Epithelial cell of esophagus (primary cell): ENCODE measurements around the gene PGR.

Experiments used
- DNase-seq: peaks from one replicate; pipeline ENCODE4 v3.0.0; 2010; ENCODE audit warnings: low read depth
- H3K4me3 ChIP-seq: 2 replicates; pipeline ENCODE4 v1.5.1; 2011; ENCODE audit warnings: mild to moderate bottlenecking, low read length, control low read depth
- TF ChIP-seq, protein P1 (sequence below): IDR thresholded peaks from 2 replicates; pipeline ENCODE4 v1.5.1; 2011; ENCODE audit warnings: low read depth, mild to moderate bottlenecking, low read length, control low read depth, inconsistent platforms; ENCODE audit not compliant: insufficient read depth; ENCODE audit errors: missing control alignments

PGR gene

DNA sequence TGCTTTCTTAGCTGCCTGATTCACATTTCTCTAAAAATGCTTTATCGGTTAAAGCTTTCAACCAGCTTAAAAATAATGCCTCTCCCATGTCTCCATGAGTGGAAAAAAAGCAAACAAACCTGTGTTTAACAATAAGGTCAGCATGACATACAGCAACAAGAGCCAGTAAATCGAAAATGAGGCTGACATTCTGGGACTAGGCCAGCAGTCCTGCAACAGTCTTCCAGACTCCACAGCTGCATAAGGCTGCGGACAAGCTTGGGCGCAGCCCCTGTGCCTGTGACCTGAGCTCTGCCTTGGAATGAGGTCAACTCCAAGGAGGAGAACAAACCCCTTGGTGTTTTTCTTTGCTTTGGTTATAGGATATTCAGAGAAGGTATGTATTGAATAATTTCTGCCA, 95.5 kb downstream of the PGR start:
- no peak overlapping the region for H3K4me3 ChIP-seq
- TF ChIP-seq, protein P1, sequence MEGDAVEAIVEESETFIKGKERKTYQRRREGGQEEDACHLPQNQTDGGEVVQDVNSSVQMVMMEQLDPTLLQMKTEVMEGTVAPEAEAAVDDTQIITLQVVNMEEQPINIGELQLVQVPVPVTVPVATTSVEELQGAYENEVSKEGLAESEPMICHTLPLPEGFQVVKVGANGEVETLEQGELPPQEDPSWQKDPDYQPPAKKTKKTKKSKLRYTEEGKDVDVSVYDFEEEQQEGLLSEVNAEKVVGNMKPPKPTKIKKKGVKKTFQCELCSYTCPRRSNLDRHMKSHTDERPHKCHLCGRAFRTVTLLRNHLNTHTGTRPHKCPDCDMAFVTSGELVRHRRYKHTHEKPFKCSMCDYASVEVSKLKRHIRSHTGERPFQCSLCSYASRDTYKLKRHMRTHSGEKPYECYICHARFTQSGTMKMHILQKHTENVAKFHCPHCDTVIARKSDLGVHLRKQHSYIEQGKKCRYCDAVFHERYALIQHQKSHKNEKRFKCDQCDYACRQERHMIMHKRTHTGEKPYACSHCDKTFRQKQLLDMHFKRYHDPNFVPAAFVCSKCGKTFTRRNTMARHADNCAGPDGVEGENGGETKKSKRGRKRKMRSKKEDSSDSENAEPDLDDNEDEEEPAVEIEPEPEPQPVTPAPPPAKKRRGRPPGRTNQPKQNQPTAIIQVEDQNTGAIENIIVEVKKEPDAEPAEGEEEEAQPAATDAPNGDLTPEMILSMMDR, result no peak

DNA sequence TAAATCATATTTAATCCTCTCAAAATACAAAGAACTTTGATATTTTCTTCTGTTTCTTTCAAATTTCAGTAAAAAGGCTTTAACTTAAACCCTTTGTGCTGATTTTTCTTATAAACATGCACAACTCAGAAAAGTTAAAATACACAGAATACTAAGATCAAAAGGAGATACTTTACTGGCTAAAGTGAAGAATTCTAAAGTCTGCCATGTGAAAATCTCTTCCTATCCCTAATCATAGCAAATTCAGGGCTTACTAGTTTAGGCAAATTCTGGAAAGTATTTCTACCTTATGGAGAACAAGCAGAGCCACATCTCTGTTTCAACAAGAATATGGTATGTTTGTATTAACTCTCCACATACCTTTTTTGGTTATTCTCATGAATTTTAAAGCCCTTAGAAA, 96.6 kb downstream of the PGR start:
- TF ChIP-seq, protein P1, result no peak
- DNase-seq, result no peak
- H3K4me3 ChIP-seq, result no peak overlapping the region

More for the DNA sequence above, 95.5 kb downstream of the PGR start:
- peak; percentile 11 for DNase-seq

DNA sequence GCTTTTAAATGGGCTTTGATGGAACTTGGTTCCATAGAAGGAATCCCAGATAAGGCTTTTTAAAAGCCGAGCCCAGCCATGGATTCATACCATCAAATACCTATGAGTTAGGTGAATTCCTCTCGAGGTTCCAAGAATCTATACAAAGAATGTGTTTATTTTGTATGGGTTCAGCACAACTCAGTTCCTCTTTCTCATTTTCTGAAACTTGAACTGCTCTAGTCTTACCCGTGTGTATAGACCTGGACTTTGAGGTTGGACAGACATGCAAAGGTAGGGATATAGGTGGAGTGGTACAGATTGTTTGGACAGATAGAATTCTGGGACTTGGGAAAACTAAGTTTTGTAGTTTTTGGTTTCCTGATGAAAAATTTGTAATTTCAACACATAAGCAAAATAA, 97.9 kb downstream of the PGR start:
- no peak for DNase-seq
- TF ChIP-seq, protein P1, result no peak
- H3K4me3 ChIP-seq, result no peak overlapping the region

DNA sequence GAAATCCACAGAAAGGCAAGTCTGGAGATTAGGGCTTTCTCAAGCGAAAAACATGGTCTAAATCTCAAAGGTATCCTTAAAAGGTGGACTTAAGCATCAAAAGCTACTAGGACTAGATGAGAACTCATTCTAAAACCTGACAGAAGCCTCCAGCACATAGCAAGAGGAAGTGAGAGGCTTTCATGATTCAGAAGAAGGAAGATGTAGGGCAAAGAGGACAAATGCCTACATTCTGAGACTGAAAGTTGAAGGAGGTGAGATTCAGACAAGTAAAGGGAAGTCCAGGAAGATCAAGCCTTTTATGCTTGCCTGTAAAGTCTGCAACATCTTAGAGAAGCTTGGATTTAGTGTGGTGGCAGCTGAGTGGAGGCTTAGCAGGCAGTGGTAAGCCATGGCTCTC, 98.9 kb downstream of the PGR start:
- DNase-seq, result no peak
- TF ChIP-seq, protein P1, result no peak
- no peak overlapping the region for H3K4me3 ChIP-seq

DNA sequence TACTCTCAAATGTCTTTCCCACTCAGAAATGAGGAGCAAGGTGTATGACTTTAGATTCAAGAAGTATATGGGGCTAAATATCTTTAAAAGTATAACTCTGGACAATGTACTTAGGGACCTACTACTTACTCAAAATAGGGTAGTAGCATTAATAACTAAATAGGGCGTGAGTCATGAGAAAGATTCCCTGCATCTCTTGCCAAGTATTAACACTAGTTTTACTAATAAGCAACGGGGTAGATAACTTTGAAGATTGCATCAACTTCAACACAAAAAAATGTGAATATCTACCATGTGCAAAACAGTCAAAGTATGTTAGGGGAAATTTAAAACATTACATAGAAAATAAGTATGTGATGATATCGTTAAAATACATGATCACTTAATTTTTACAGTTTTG, 99.6 kb downstream of the PGR start:
- no peak overlapping the region for H3K4me3 ChIP-seq
- DNase-seq, result peak; percentile 8
- TF ChIP-seq, protein P1, result no peak

DNA sequence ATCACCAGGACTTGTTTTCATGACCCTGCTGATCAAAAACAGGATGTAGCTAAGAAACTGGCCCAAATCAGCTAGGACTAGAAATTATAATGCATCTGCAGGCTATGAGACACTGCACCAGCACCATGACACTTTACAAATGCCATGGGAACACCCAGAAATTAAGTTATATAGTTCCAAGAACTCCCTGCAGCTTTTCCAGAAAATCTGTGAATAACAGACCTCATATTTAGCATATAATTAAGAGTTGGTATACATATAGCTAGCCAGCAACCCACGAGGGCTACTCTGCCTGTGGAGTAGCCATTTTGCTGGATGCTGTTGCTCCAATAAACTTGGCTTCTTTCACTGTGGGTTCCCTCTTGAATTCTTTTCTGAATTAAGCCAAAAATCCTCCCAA, 101.0 kb downstream of the PGR start:
- no peak overlapping the region for H3K4me3 ChIP-seq
- TF ChIP-seq, protein P1, result no peak
- DNase-seq, result no peak

DNA sequence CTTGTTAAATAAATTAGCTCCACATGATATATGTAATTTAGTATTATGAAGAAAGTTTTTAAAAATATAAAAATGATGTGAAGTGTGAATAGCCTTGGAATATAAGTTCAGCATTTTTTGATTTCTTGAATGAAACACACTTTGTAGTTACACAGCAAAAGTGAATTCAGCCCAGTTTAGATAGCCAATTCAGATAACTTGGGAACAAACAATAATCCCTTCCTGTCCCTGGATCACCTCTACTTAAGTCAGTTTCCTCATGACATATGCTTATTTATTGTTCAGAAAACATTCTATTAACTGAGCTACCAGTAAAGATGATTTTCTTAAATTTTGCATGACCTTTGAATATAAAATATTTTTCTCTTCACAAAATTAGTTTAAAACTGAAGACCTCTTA, 107.4 kb downstream of the PGR start:
- TF ChIP-seq, protein P1, result no peak
- H3K4me3 ChIP-seq, result no peak overlapping the region
- no peak for DNase-seq
